WTC11 (cell line): ENCODE results near the gene RCBTB1. TPM values are rescaled to one million over a fixed set of nuclear protein-coding genes. Genes with fewer than 3 reads are reported as not detected.

Source experiments
- ATAC-seq: fragments of 200-7000 bp; cut with Tn5 transposase; 2 replicates; pipeline ENCODE4 v1.10.0; 2021; ENCODE audit warnings: mild to moderate bottlenecking, moderate library complexity
- CTCF ChIA-PET: fragments of 300-600 bp; sonication (Branson Sonifier 250); formaldehyde crosslinking; loops from one replicate; lab custom pipeline; 2021; ENCODE audit warnings: antibody characterized with exemption; lab: Charles Lee
- POLR2A ChIA-PET: fragments of 350-600 bp; sonication (Branson Sonifier 250); formaldehyde crosslinking; loops from one replicate; lab custom pipeline; 2021; ENCODE audit warnings: antibody characterized with exemption; lab: Charles Lee
- DNase-seq: peaks from one replicate; pipeline ENCODE4 v3.0.0; 2021; ENCODE audit warnings: low spot score
- H3K27ac Mint-ChIP-seq: 2 replicates; pipeline ENCODE4 v1.8.0; 2021; ENCODE audit warnings: mixed read lengths
- H3K27me3 Mint-ChIP-seq: 2 replicates; pipeline ENCODE4 v1.8.0; 2021; ENCODE audit warnings: low read depth, mild to moderate bottlenecking, moderate library complexity, mixed read lengths
- H3K36me3 Mint-ChIP-seq: 2 replicates; pipeline ENCODE4 v1.8.0; 2021; ENCODE audit warnings: mixed read lengths
- H3K4me1 Mint-ChIP-seq: 2 replicates; pipeline ENCODE4 v1.8.0; 2022; ENCODE audit warnings: mixed read lengths
- H3K4me3 Mint-ChIP-seq: 2 replicates; pipeline ENCODE4 v1.8.0; 2021; ENCODE audit warnings: mild to moderate bottlenecking, moderate library complexity, mixed read lengths
- H3K9me3 Mint-ChIP-seq: 2 replicates; pipeline ENCODE4 v1.8.0; 2021; ENCODE audit warnings: mixed read lengths
- ATF3 ChIP-seq: sonication (generic); formaldehyde crosslinking; conservative IDR thresholded peaks from 2 replicates; pipeline ENCODE4 v1.8.1; 2022; ENCODE audit warnings: mild to moderate bottlenecking, missing genetic modification reagents
- CREB1 ChIP-seq: sonication (generic); formaldehyde crosslinking; IDR thresholded peaks from 2 replicates; pipeline ENCODE4 v1.8.0; 2023; ENCODE audit warnings: mild to moderate bottlenecking, missing genetic modification reagents
- E2F4 ChIP-seq: sonication (generic); formaldehyde crosslinking; IDR thresholded peaks from 2 replicates; pipeline ENCODE4 v1.8.1; 2022; ENCODE audit warnings: low read depth, mild to moderate bottlenecking, moderate library complexity, missing genetic modification reagents, borderline replicate concordance
- ERG ChIP-seq: fragments of 250-450 bp; sonication (Bioruptor Pico); IDR thresholded peaks from 2 replicates; pipeline ENCODE4 v1.8.0; 2021; ENCODE audit warnings: mild to moderate bottlenecking
- GABPB1 ChIP-seq: sonication (generic); formaldehyde crosslinking; IDR thresholded peaks from 2 replicates; pipeline ENCODE4 v1.8.1; 2023; ENCODE audit warnings: mild to moderate bottlenecking, missing genetic modification reagents
- HMGA2 ChIP-seq: fragments of 250-450 bp; sonication (Bioruptor Pico); IDR thresholded peaks from 2 replicates; pipeline ENCODE4 v1.4.0; 2021; ENCODE audit warnings: mild to moderate bottlenecking, moderate library complexity
- IRF2 ChIP-seq: sonication (generic); formaldehyde crosslinking; IDR thresholded peaks from 2 replicates; pipeline ENCODE4 v1.8.0; 2022; ENCODE audit warnings: low read depth, missing genetic modification reagents, borderline replicate concordance
- MYBL2 ChIP-seq: sonication (generic); formaldehyde crosslinking; IDR thresholded peaks from 2 replicates; pipeline ENCODE4 v1.8.1; 2023; ENCODE audit warnings: mild to moderate bottlenecking, moderate library complexity, missing genetic modification reagents
- NR1H2 ChIP-seq: sonication (generic); formaldehyde crosslinking; IDR thresholded peaks from 2 replicates; pipeline ENCODE4 v1.9.0; 2021; ENCODE audit warnings: mild to moderate bottlenecking, moderate library complexity, missing genetic modification reagents
- NR2C2 ChIP-seq: sonication (generic); formaldehyde crosslinking; IDR thresholded peaks from 2 replicates; pipeline ENCODE4 v1.8.0; 2022; ENCODE audit warnings: mild to moderate bottlenecking, missing genetic modification reagents
- NR3C1 ChIP-seq: sonication (generic); formaldehyde crosslinking; conservative IDR thresholded peaks from 2 replicates; pipeline ENCODE4 v1.8.1; 2023; ENCODE audit warnings: low read depth, mild to moderate bottlenecking, missing genetic modification reagents
- OVOL2 ChIP-seq: fragments of 250-450 bp; sonication (Bioruptor Pico); IDR thresholded peaks from 2 replicates; pipeline ENCODE4 v1.9.0; 2021; ENCODE audit warnings: mild to moderate bottlenecking, borderline replicate concordance
- PRDM15 ChIP-seq: sonication (generic); formaldehyde crosslinking; IDR thresholded peaks from 2 replicates; pipeline ENCODE4 v1.8.0; 2022; ENCODE audit warnings: missing genetic modification reagents
- PRRX2 ChIP-seq: fragments of 250-450 bp; sonication (Bioruptor Pico); IDR thresholded peaks from 2 replicates; pipeline ENCODE4 v1.8.0; 2021; ENCODE audit warnings: mild to moderate bottlenecking
- USF2 ChIP-seq: sonication (generic); formaldehyde crosslinking; IDR thresholded peaks from 2 replicates; pipeline ENCODE4 v1.8.1; 2023; ENCODE audit warnings: mild to moderate bottlenecking, missing genetic modification reagents, moderate library complexity
- ZNF232 ChIP-seq: sonication (generic); formaldehyde crosslinking; IDR thresholded peaks from 2 replicates; pipeline ENCODE4 v1.8.0; 2022; ENCODE audit warnings: mild to moderate bottlenecking, missing genetic modification reagents
- ZNF281 ChIP-seq: sonication (generic); formaldehyde crosslinking; IDR thresholded peaks from 2 replicates; pipeline ENCODE4 v1.8.0; 2023; ENCODE audit warnings: mild to moderate bottlenecking, missing genetic modification reagents
- ZNF416 ChIP-seq: fragments of 250-450 bp; sonication (Bioruptor Pico); IDR thresholded peaks from 2 replicates; pipeline ENCODE4 v1.9.0; 2021; ENCODE audit warnings: mild to moderate bottlenecking, inconsistent platforms
- ZNF423 ChIP-seq: fragments of 250-450 bp; sonication (Bioruptor Pico); IDR thresholded peaks from 2 replicates; pipeline ENCODE4 v2.1.2; 2022; ENCODE audit warnings: mild to moderate bottlenecking, moderate library complexity
- ZNF425 ChIP-seq: fragments of 250-450 bp; sonication (Bioruptor Pico); conservative IDR thresholded peaks from 2 replicates; pipeline ENCODE4 v1.9.0; 2021; ENCODE audit warnings: mild to moderate bottlenecking
- total RNA-seq: library from RNA; stranded (reverse); gene quantifications from 3 replicates; pipeline ENCODE4 v1.2.3, GENCODE V29; 2021

The RCBTB1 gene
- total RNA-seq, 1 experiment from 2014 or later = 31.3 TPM

- Mint-ChIP-seq H3K4me1 (no peaks in the 10 kb centered on the region), H3K4me3 (no peak overlapping the region), H3K9me3 (no peaks in the 10 kb centered on the region), H3K36me3 (peaks cover 32% of the 10 kb centered on the region; the same call in 1 of the 2 replicates), H3K27ac (no peak overlapping the region; the same call in 1 of the 2 replicates), H3K27me3 (no peaks in the 10 kb centered on the region)
- DNase-seq (peak; percentile 40), ATAC-seq (peak; percentile 69)
- TF ChIP-seq ZNF416 (CRISPR knock-in tag) (no peak), ZNF423 (CRISPR knock-in tag) (no peak), HMGA2 (no peak), NR3C1 (CRISPR knock-in tag) (no peak), ZNF281 (CRISPR knock-in tag) (no peak), ATF3 (CRISPR knock-in tag) (no peak), NR2C2 (CRISPR knock-in tag) (no peak), GABPB1 (CRISPR knock-in tag) (no peak), OVOL2 (CRISPR knock-in tag) (no peak), NR1H2 (CRISPR knock-in tag) (no peak), USF2 (no peak), IRF2 (no peak), ZNF232 (CRISPR knock-in tag) (no peak), PRDM15 (CRISPR knock-in tag) (no peak), CREB1 (CRISPR knock-in tag) (no peak), E2F4 (CRISPR knock-in tag) (no peak), MYBL2 (no peak), PRRX2 (no peak), ERG (CRISPR knock-in tag) (no peak), ZNF425 (CRISPR knock-in tag) (no peak)
- ChIA-PET CTCF (no interaction called here), POLR2A (no interaction called here)
Measured at GRCh38 chr13:49549289-49549688, 36.1 kb downstream of the RCBTB1 start.
